GM18520 (cell line): Measurements from ENCODE around the gene SORCS2.

ENCODE experiments used
- ATAC-seq: cut with Tn5 transposase; IDR thresholded peaks from one replicate; pipeline ENCODE4 v1.9.1; 2021; ENCODE audit not compliant: unreplicated experiment

Gene SORCS2

GRCh38 chr4:7366180-7366945 is 174.0 kb downstream of the SORCS2 start:
- ATAC-seq = no peak

GRCh38 chr4:7366954-7367353 is 174.6 kb downstream of the SORCS2 start:
- ATAC-seq = no peak

DNA sequence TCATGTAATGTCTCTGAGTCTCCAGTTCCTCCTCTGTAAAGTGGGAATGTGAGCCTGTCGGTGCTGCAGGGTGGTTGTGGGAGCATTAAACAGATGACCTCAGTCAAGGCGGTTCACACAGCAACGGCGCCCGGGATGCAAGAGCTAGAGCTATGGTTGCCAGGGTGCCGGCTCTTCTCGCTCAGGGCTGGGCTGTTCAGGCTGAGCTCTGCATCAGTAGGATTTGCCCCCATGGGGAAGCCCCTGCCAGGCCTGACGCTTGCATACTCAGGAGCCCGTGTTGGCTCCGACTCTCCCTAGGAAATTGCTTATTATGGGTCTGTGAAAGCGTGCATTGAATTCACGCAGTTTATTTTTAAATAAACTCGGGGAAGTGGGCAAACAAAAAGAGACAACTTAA is 175.1 kb downstream of the SORCS2 start:
- no peak for ATAC-seq

GRCh38 chr4:7367864-7368277 is 175.5 kb downstream of the SORCS2 start:
- ATAC-seq = no peak

DNA sequence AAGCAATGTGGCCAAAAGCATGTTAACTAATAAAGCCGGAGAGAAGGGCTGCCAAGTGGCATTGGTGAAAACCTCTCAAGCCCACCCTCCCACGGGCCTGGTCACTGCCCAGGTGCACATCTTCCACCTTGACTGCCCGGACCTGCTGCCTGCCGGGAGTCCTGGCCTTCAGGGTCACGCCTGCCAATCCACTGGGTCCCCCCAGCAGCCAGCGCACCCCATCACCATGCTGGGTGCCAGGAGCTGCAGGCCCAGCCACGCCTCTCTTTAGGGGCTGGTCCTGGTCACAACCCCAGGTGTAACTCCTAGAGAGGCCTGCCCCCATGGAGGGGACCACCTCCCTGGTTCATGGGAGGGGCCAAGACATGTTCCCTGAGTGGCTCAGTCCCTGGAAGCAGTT is 176.0 kb downstream of the SORCS2 start:
- ATAC-seq = no peak

- ATAC-seq = no peak
Observed at GRCh38 chr4:7369511-7369910, 177.2 kb downstream of the SORCS2 start.

GRCh38 chr4:7370038-7370437 is 177.7 kb downstream of the SORCS2 start:
- no peak for ATAC-seq

GRCh38 chr4:7371210-7371941 is 179.0 kb downstream of the SORCS2 start:
- no peak for ATAC-seq

DNA sequence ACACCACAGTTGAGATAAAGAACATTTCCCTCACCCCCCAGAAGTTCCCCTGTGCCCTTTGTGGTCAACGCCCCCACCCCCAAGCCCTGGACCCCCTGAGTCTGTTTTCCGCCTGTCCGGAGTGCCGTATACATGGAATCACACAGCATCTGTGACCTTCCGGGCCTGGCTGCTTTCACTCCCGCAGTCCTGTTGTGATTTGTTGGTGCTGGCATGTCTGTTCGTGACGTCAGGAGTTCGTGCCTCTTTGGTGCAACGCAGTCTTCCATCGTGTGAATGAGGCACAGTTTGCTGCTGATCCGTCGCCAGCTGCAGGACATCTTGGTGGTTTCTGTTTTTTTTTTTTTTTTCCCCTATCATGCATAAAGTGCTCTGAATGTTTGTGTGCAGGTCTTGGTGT is 180.3 kb downstream of the SORCS2 start:
- no peak for ATAC-seq

GRCh38 chr4:7374571-7374970 is 182.2 kb downstream of the SORCS2 start:
- no peak for ATAC-seq

GRCh38 chr4:7375427-7375826 is 183.1 kb downstream of the SORCS2 start:
- ATAC-seq = no peak

DNA sequence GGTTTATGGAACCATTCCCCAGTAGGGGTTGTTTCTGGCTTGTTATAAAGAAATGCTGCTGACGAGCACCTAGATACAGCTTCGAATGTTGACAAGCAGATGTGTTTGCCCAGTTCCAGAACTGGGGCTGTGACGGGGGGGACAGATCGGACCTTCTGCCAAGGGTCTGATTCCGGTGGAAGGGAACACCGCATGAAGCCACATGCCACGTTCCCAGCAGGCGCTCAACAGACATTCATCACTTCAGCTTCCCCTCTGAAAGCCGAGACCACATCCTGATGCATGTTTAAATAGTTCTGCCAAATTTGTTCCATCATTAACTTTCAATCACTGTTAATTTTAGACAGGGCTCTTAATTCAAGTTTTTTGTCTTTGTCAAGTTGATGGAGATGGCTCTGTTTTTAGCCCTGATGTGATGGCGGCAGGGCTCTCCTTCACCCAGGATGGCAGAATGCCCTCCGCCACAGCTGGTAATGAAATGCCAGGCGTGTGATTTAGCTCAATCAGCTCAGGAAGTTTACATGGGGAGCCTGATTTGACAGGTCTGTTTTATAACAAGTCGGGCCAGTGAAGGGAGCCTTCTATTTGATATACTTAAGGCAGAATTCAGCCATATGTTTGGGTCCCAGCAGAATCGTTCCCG is 185.0 kb downstream of the SORCS2 start:
- no peak for ATAC-seq

GRCh38 chr4:7379186-7379585 is 186.8 kb downstream of the SORCS2 start:
- ATAC-seq = no peak

- no peak for ATAC-seq
Observed at GRCh38 chr4:7379719-7380118, 187.4 kb downstream of the SORCS2 start.

GRCh38 chr4:7381221-7381889 is 189.0 kb downstream of the SORCS2 start:
- ATAC-seq = no peak

GRCh38 chr4:7381890-7382633 is 189.7 kb downstream of the SORCS2 start:
- ATAC-seq = no peak

- no peak for ATAC-seq
Observed at GRCh38 chr4:7382634-7383014, 190.3 kb downstream of the SORCS2 start.

GRCh38 chr4:7383266-7383665 is 190.9 kb downstream of the SORCS2 start:
- ATAC-seq = no peak

GRCh38 chr4:7384003-7384928 is 191.9 kb downstream of the SORCS2 start:
- ATAC-seq = no peak
